22Rv1 (cell line): ENCODE measurements around the gene IFT80.

Experiments used
- CTCF ChIP-seq: fragments of 450-650 bp; IDR thresholded peaks from 2 replicates; pipeline ENCODE4 v1.5.1; 2017; ENCODE audit warnings: mild to moderate bottlenecking
- ZFX ChIP-seq: fragments of 450-650 bp; IDR thresholded peaks from 2 replicates; pipeline ENCODE4 v1.6.1; 2017; ENCODE audit warnings: antibody characterized with exemption, borderline replicate concordance

GRCh38 chr3:160291909-160292299 is 107.1 kb downstream of the IFT80 start:
- no peak for TF ChIP-seq CTCF
- no peak for TF ChIP-seq ZFX
